IMR-90 (cell line): ENCODE results near the gene CYGB. TPM values are rescaled to one million over a fixed set of nuclear protein-coding genes. Genes with fewer than 3 reads are reported as not detected.
"Not testable (repeated sequence)": the region's sequence is repeated elsewhere in the genome, so short reads cannot be mapped to it uniquely, and the experiment has no call there.

ENCODE experiments used
- ATAC-seq: fragments of 200-7000 bp; cut with Tn5 transposase; 2 replicates; pipeline ENCODE4 v1.9.1; 2020; ENCODE audit warnings: low read depth, mild to moderate bottlenecking, moderate library complexity
- BruUV-seq: library from RNA; stranded (reverse); fragments of 400-500 nt; replicated peaks from 2 replicates; lab custom pipeline; 2021; lab: Mats Ljungman, UMichigan
- CTCF ChIA-PET: fragments of 300-600 bp; formaldehyde crosslinking; extraction: SDS; loops from one replicate; lab custom pipeline; 2021; ENCODE audit warnings: antibody characterized with exemption; lab: Yijun Ruan, JAX
- POLR2A ChIA-PET: fragments of 300-600 bp; sonication (Branson Sonifier 250); formaldehyde crosslinking; loops from one replicate; lab custom pipeline; 2022; ENCODE audit warnings: antibody characterized with exemption; ENCODE audit not compliant: unreplicated experiment; lab: Charles Lee
- DNase-seq: peaks from one replicate; pipeline ENCODE4 v3.0.0; 2013
- H2AFZ ChIP-seq: replicated peaks from 2 replicates; pipeline ENCODE3; 2013; ENCODE audit warnings: low read length, mild to moderate bottlenecking; ENCODE audit not compliant: poor library complexity
- H2AK5ac ChIP-seq: 2 replicates; pipeline ENCODE4 v1.6.1; 2013; ENCODE audit warnings: low read depth, low read length, inconsistent platforms
- H2AK9ac ChIP-seq: replicated peaks from 2 replicates; pipeline ENCODE3; 2013; ENCODE audit warnings: mild to moderate bottlenecking, low read depth, low read length, moderate library complexity; ENCODE audit not compliant: poor library complexity
- H2BK120ac ChIP-seq: 2 replicates; pipeline ENCODE4 v1.6.1; 2013; ENCODE audit warnings: low read depth, low read length, inconsistent platforms
- H2BK15ac ChIP-seq: 3 replicates; pipeline ENCODE4 v1.6.1; 2013; ENCODE audit warnings: low read depth, low read length, inconsistent platforms
- H2BK20ac ChIP-seq: 2 replicates; pipeline ENCODE4 v1.6.1; 2013; ENCODE audit warnings: low read depth, mild to moderate bottlenecking, inconsistent platforms, low read length, moderate library complexity
- H2BK5ac ChIP-seq: 2 replicates; pipeline ENCODE4 v1.6.1; 2013; ENCODE audit warnings: mild to moderate bottlenecking, low read depth, low read length, inconsistent platforms; ENCODE audit not compliant: poor library complexity, severe bottlenecking
- H3K14ac ChIP-seq: replicated peaks from 2 replicates; pipeline ENCODE4 v1.6.1; 2013; ENCODE audit warnings: low read depth, low read length, inconsistent platforms
- H3K18ac ChIP-seq: 2 replicates; pipeline ENCODE4 v1.6.1; 2013; ENCODE audit warnings: low read depth, low read length, control low read depth
- H3K23ac ChIP-seq: 2 replicates; pipeline ENCODE4 v1.6.1; 2013; ENCODE audit warnings: low read depth, low read length, inconsistent platforms
- H3K27ac ChIP-seq: 2 replicates; pipeline ENCODE4 v1.5.1; 2013; ENCODE audit warnings: mild to moderate bottlenecking, control low read depth, low read length; ENCODE audit not compliant: insufficient read depth
- H3K27me3 ChIP-seq: 2 replicates; pipeline ENCODE4 v1.6.1; 2013; ENCODE audit warnings: low read length; ENCODE audit not compliant: control insufficient read depth, insufficient read depth
- H3K36me3 ChIP-seq: 2 replicates; pipeline ENCODE4 v1.6.1; 2013; ENCODE audit warnings: low read length, mixed read lengths; ENCODE audit not compliant: control insufficient read depth, insufficient read depth
- H3K4ac ChIP-seq: 2 replicates; pipeline ENCODE4 v1.6.1; 2013; ENCODE audit warnings: low read depth, low read length, inconsistent platforms
- H3K4me1 ChIP-seq: 2 replicates; pipeline ENCODE4 v1.6.1; 2013; ENCODE audit warnings: low read length, mixed read lengths; ENCODE audit not compliant: control insufficient read depth, insufficient read depth
- H3K4me2 ChIP-seq: 2 replicates; pipeline ENCODE4 v1.6.1; 2013; ENCODE audit warnings: low read depth, mild to moderate bottlenecking, control low read depth, low read length, moderate library complexity
- H3K4me3 ChIP-seq: 2 replicates; pipeline ENCODE4 v1.5.1; 2013; ENCODE audit warnings: low read depth, mild to moderate bottlenecking, control low read depth, low read length, moderate library complexity; ENCODE audit not compliant: insufficient read depth
- H3K56ac ChIP-seq: 2 replicates; pipeline ENCODE4 v1.6.1; 2013; ENCODE audit warnings: low read length, inconsistent platforms; ENCODE audit not compliant: insufficient read depth; ENCODE audit errors: extremely low read depth
- H3K79me1 ChIP-seq, 2 experiments: 2 replicates each; pipeline ENCODE4 v1.6.1; 2013; ENCODE audit warnings: low read length in 2 of 2, inconsistent platforms in 1 of 2, low read depth in 1 of 2
- H3K9ac ChIP-seq: 2 replicates; pipeline ENCODE4 v1.6.1; 2013; ENCODE audit warnings: low read depth, low read length, control low read depth
- H3K9me1 ChIP-seq: 2 replicates; pipeline ENCODE4 v1.6.1; 2013; ENCODE audit warnings: low read length, inconsistent platforms; ENCODE audit not compliant: insufficient read depth
- H3K9me3 ChIP-seq: 2 replicates; pipeline ENCODE4 v1.6.1; 2013; ENCODE audit warnings: low read length; ENCODE audit not compliant: control insufficient read depth, insufficient read depth
- H4K20me1 ChIP-seq: 2 replicates; pipeline ENCODE4 v1.6.1; 2013; ENCODE audit warnings: low read length, inconsistent platforms; ENCODE audit not compliant: insufficient read depth
- H4K5ac ChIP-seq: 2 replicates; pipeline ENCODE4 v1.6.1; 2013; ENCODE audit warnings: mild to moderate bottlenecking, low read depth, low read length, control low read depth
- H4K8ac ChIP-seq, 2 experiments: 2 replicates each; pipeline ENCODE4 v1.6.1; 2013; ENCODE audit warnings: low read depth in 2 of 2, low read length in 2 of 2, control low read depth in 1 of 2, inconsistent platforms in 1 of 2
- H4K91ac ChIP-seq: 2 replicates; pipeline ENCODE4 v1.6.1; 2013; ENCODE audit warnings: low read depth, low read length, inconsistent platforms; ENCODE audit not compliant: insufficient read depth
- CEBPB ChIP-seq: IDR thresholded peaks from 2 replicates; pipeline ENCODE4 v1.6.1; 2012; ENCODE audit warnings: low read depth, low read length, improper control_type of control experiment
- WGBS, 2 experiments: methylation state at CpG; one replicate each; pipeline versions ENCODE4 v1.1.5 to v1.1.7; 2013; ENCODE audit warnings: missing lambda C conversion rate in 2 of 2; ENCODE audit not compliant: insufficient read length in 1 of 2; ENCODE audit errors: extremely low coverage in 2 of 2; 5-methylcytosine and 5-hydroxymethylcytosine counted together
- dilution Hi-C: fragments of 300-500 bp; cut with HindIII; formaldehyde crosslinking; loops from one replicate; pipeline ENCODE4 v1.14.3; 2018; ENCODE audit warnings: low sequenced_read_pairs; ENCODE audit not compliant: unreplicated experiment
- in situ Hi-C: fragments of 300-500 bp; cut with MboI; formaldehyde crosslinking; loops from 3 replicates; pipeline ENCODE4 v1.14.3; 2019; ENCODE audit warnings: low sequenced_read_pairs, inconsistent platforms, mixed read lengths
- intact Hi-C: fragments of 100-400 bp; cut with micrococcal nuclease; formaldehyde crosslinking; loops from 2 replicates; pipeline ENCODE4 v1.10.0; 2022
- polyA plus RNA-seq, 3 experiments: library from polyadenylated mRNA; depleted of rRNA; stranded (reverse); fragments of >200 nt; gene quantifications; 2 replicates each; pipeline ENCODE4 v1.2.3, GENCODE V29; 2012; ENCODE audit warnings: low replicate concordance in 1 of 3
- total RNA-seq: library from RNA; depleted of rRNA; stranded (reverse); fragments of >200 nt; gene quantifications from 2 replicates; pipeline ENCODE4 v1.2.3, GENCODE V29; 2012

CYGB gene
- total and polyA plus RNA-seq, 2 of the 4 experiments (the other 2 are of a cell fraction), result 1.3 to 2.9 TPM

DNA sequence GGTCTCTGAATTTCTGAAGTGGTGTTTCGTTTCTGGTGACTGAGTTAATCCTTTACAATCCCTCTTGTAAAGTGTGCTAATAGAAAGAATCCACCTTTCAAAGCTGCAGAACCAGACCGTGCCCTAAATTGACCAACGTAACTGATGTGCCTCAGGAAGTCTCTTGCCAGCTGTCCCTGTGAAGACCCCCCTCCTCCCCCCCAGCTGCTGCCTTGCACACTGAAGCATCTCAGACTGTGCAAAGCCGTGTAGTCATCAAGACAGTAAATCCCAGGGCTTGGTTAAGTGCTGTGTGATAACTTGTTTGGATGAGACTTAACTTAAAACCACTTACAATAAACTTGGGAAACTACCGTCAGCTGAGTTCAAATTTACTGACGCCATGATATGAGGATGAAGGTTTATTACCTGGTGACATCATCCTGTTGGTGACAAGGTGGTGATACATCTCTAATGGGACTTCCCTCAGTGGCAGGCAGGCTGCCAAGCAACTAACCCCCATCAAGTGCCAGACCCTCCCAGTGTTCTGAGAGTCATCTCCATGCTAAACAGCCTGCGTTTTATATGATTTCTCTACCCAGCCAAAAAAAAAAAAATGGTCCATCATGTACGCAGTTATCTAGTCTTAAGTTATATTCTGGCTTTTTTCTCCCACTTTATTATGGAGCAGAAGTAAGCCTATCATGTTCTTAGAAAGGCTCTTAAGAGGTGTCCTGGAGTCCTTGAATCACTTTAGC lies 27.6 kb upstream of the CYGB start:
- H2BK20ac ChIP-seq, ATAC-seq, H3K4ac ChIP-seq, H4K91ac ChIP-seq, H3K18ac ChIP-seq, H3K23ac ChIP-seq, intact Hi-C loops, H3K9me3 ChIP-seq, H3K14ac ChIP-seq, H2AFZ ChIP-seq, H4K5ac ChIP-seq, H3K4me3 ChIP-seq, BruUV-seq, H3K27ac ChIP-seq, in situ Hi-C loops, H3K4me2 ChIP-seq, POLR2A ChIA-PET, H2AK9ac ChIP-seq, H2BK5ac ChIP-seq, dilution Hi-C loops, H2BK120ac ChIP-seq, H3K9ac ChIP-seq, H3K27me3 ChIP-seq, H4K8ac ChIP-seq, H3K56ac ChIP-seq, H2BK15ac ChIP-seq: not testable (repeated sequence)
- Histone ChIP-seq H3K4me1 (peaks cover 15% of the 10 kb centered on the region), H3K36me3 (peaks cover 31% of the 10 kb centered on the region), H3K9me1 (peaks cover 12% of the 10 kb centered on the region), H4K20me1 (peaks cover 71% of the 10 kb centered on the region), H3K79me1 (peaks cover 9 to 44% of the 10 kb centered on the region in 2 experiments), H2AK5ac (0 out of 2 replicates have a peak overlapping the region, but pooled peaks have one; percentile 45)
- TF ChIP-seq CEBPB, result 0 out of 2 replicates have a peak, but pooled peaks have one; percentile 15
- no CpG with 5 or more reads among the region's 8 CpGs for WGBS, 2 experiments
- peak; percentile 88 for DNase-seq
- CTCF ChIA-PET, result interaction anchor here (1.3 kb wide), 3 partner anchors 8 to 59 kb away, joined by 4 read pairs; no protein-coding TSS in a partner anchor

GRCh38 chr17:76563359-76563758 lies 25.9 kb upstream of the CYGB start:
- CTCF ChIA-PET, H2BK5ac ChIP-seq, intact Hi-C loops, in situ Hi-C loops, H4K5ac ChIP-seq, dilution Hi-C loops, H3K9ac ChIP-seq, H3K27ac ChIP-seq, H3K56ac ChIP-seq, H2BK120ac ChIP-seq, H2AFZ ChIP-seq, H3K9me3 ChIP-seq, H4K8ac ChIP-seq, H2AK5ac ChIP-seq, H2BK15ac ChIP-seq, H3K4me3 ChIP-seq, H3K14ac ChIP-seq, H3K18ac ChIP-seq, H3K4ac ChIP-seq, DNase-seq, H3K23ac ChIP-seq, H2BK20ac ChIP-seq, H4K91ac ChIP-seq, H3K27me3 ChIP-seq, H3K4me2 ChIP-seq, ATAC-seq, BruUV-seq, H2AK9ac ChIP-seq: not testable (repeated sequence)
- peaks cover 32% of the 10 kb centered on the region for H3K36me3 ChIP-seq
- peaks cover 17% of the 10 kb centered on the region for H3K4me1 ChIP-seq
- no CpG with 5 or more reads among the region's 2 CpGs for WGBS, 2 experiments
- peaks cover 12% of the 10 kb centered on the region for H3K9me1 ChIP-seq
- POLR2A ChIA-PET, result interaction anchor here (0.6 kb wide), 1 partner anchor 746 kb away, joined by 3 read pairs; no protein-coding TSS in a partner anchor
- H3K79me1 ChIP-seq, result peaks cover 9 to 55% of the 10 kb centered on the region in 2 experiments
- peaks cover 89% of the 10 kb centered on the region for H4K20me1 ChIP-seq
